ENCODE data around the gene GRB14. TPM values are rescaled to one million over a fixed set of nuclear protein-coding genes. Genes with fewer than 3 reads are reported as not detected.

GRB14 gene
- total RNA-seq, 2 donors from 2014 or later: 1.7 to 2.0 TPM

DNA sequence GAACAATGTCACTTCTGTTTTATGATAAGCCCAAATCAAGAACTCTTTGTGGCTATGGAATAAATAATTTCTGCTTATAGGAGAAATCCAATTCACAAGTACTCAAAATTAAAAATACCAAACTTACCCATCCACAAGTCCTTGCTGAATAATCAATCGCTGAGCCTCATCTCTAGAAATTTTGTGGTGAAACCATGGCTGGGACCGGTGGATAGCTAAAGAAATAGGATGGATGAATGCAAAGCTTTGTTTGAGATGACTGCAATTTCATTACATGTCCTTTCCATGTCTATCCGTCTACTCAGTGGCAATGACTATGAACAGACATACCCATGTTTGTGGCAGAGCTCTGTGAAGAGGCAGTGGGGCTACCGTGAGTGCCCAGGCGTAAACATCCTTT lies 124.4 kb downstream of the GRB14 start:
- Histone ChIP-seq H3K9ac (ENCODE audit: low read depth in 2 of 2, low read length in 2 of 2) (no peak overlapping the region), H3K27ac (no peak overlapping the region), H3K9me3 (no peaks in the 10 kb centered on the region), H3K36me3 (no peaks in the 10 kb centered on the region), H3K4me1 (no peaks in the 10 kb centered on the region), H3K4me3 (no peak overlapping the region), H3K27me3 (no peaks in the 10 kb centered on the region)
- no peak for TF ChIP-seq CTCF (IDR thresholded peaks at IDR 0.05)
- DNase-seq: no peak
- intact Hi-C loops (cut with DNase I): no loop called here

DNA sequence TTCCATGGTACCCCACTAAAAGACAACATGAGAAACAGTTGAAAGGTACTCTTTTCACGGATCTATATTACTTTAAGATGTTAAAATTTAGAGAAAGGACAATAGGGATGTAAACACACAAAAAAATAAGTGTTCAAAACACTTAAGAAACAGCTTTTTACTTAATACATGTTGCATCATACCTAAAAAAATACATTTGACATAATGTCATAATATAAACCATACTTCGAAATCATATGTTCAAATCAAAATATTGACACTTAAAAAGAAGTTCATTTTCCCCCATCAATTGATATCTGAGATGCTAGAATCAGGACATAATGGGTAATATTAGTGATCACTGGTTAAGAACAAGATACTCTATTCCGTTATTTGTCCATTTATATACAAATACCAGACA lies 124.9 kb downstream of the GRB14 start:
- Histone ChIP-seq H3K4me3 (no peak overlapping the region), H3K27me3 (no peaks in the 10 kb centered on the region), H3K9me3 (no peaks in the 10 kb centered on the region), H3K36me3 (no peaks in the 10 kb centered on the region), H3K4me1 (no peaks in the 10 kb centered on the region), H3K27ac (no peak overlapping the region), H3K9ac (ENCODE audit: low read depth in 2 of 2, low read length in 2 of 2) (no peak overlapping the region)
- DNase-seq: no peak
- intact Hi-C loops (cut with DNase I): no loop called here
- TF ChIP-seq CTCF (IDR thresholded peaks at IDR 0.05): no peak

DNA sequence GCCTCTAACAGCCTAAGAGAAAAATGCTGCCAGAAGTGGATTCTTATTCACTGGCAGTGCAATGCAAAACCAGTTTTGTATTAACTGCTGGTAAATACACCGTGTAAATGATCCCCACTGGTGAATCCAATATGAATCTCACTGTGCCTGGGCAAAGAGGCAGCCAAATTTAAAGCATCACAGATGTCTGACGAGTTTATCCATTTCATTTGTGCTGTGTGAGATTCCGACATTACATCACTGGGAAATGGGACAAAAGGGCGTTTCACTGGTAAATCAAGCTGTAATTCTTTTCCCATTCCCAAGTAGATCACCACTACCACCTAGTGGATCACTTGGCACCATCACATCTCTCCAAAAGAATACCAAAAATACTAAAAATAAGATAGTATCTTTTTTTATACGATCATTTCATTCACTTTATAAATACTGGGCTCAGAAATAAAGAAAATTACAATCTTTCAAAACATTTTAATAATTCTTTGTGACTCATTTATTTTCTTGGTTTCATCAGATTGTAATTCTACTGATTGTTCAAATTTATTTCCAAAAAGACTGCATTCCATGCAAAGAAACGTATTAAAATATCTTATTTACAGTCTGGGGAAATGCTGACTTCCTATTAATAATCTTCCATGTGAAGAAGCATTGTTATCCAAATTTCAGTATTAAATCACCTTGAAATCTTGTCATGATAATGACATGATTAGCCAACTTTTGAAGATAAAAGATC lies 125.6 kb downstream of the GRB14 start:
- intact Hi-C loops (cut with DNase I): no loop called here
- no peak overlapping the region for H3K4me3 ChIP-seq
- no peak overlapping the region for H3K9ac ChIP-seq (ENCODE audit: low read depth in 2 of 2, low read length in 2 of 2)
- no peak for DNase-seq
- H3K4me1 ChIP-seq: no peaks in the 10 kb centered on the region
- no peaks in the 10 kb centered on the region for H3K9me3 ChIP-seq
- no peak for TF ChIP-seq CTCF (IDR thresholded peaks at IDR 0.05)
- H3K27ac ChIP-seq: no peak overlapping the region
- no peaks in the 10 kb centered on the region for H3K36me3 ChIP-seq
- no peaks in the 10 kb centered on the region for H3K27me3 ChIP-seq

DNA sequence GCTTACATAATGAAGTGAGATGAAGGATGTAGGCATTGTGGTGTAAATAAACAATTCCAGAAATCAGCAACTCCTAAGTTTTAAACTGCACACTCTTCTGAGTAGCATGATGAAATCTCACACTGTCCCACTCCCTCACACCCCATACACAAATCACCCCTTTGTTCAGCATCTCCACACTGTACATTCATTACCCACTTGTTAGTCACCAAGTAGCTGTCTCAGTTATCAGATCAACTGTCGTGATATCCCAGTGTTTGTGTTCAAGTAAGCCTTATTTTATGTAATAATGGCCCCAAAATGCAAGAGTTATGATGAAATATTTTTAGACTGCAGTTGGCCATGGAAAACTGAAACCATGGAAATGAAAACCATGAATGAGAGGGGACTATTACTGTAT lies 135.7 kb downstream of the GRB14 start:
- Histone ChIP-seq H3K9ac (ENCODE audit: low read depth in 2 of 2, low read length in 2 of 2) (no peak overlapping the region), H3K27me3 (no peaks in the 10 kb centered on the region), H3K27ac (no peak overlapping the region), H3K9me3 (no peaks in the 10 kb centered on the region), H3K4me1 (no peaks in the 10 kb centered on the region), H3K36me3 (no peaks in the 10 kb centered on the region), H3K4me3 (no peak overlapping the region)
- intact Hi-C loops (cut with DNase I): no loop called here
- TF ChIP-seq CTCF (IDR thresholded peaks at IDR 0.05): no peak
- DNase-seq: no peak

DNA sequence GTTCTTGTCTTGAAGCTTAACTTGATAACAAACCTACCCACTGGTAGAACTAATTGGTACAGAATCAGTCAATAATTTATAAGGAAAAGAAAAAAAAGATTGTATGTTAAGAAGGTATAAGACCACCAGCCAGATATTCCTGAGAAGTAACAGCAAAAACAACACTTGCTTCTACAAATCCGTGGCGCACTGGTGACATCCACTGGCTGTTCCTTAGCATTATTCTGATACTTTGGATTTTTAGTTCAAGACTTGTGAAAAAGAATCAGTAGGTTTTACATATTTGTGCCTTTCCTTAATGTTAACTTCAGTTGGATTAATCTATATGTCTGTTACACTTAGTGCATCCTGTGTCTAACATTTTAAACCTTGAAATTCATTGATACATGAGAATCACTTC lies 141.8 kb downstream of the GRB14 start:
- DNase-seq: no peak
- Histone ChIP-seq H3K4me3 (no peak overlapping the region), H3K27me3 (no peaks in the 10 kb centered on the region), H3K4me1 (no peaks in the 10 kb centered on the region), H3K36me3 (no peaks in the 10 kb centered on the region), H3K27ac (no peak overlapping the region), H3K9ac (ENCODE audit: low read depth in 2 of 2, low read length in 2 of 2) (no peak overlapping the region), H3K9me3 (no peaks in the 10 kb centered on the region)
- no peak for TF ChIP-seq CTCF (IDR thresholded peaks at IDR 0.05)
- intact Hi-C loops (cut with DNase I): no loop called here

Data from colonic mucosa (tissue), 4 donors.